Esophagus muscularis mucosa (tissue), 4 donors: ENCODE results near the gene FBXO4.

Experiments
- EP300 ChIP-seq: sonication (generic); formaldehyde crosslinking; IDR thresholded peaks from one replicate; pipeline ENCODE4 v1.6.1; 2017; ENCODE audit warnings: antibody characterized with exemption
- POLR2A ChIP-seq: fragments of 450-650 bp; IDR thresholded peaks from one replicate; pipeline ENCODE4 v1.6.1; 2017; ENCODE audit warnings: antibody characterized with exemption, moderate library complexity, mild to moderate bottlenecking, low read depth
- POLR2AphosphoS5 ChIP-seq, 2 donors: sonication (generic); formaldehyde crosslinking; IDR thresholded peaks; one replicate each; pipeline ENCODE4 v1.6.1; 2017; ENCODE audit warnings: antibody characterized with exemption in 2 of 2
- TF ChIP-seq, protein P1 (sequence below), 3 experiments: fragments of 200-600 bp in 2 of 3; fragments of 450-650 bp in 1 of 3; sonication (generic) in 2 of 3; IDR thresholded peaks; one replicate each; pipeline ENCODE4 v1.5.1; 2017 to 2019; ENCODE audit warnings: antibody characterized with exemption in 3 of 3, mild to moderate bottlenecking in 2 of 3, moderate library complexity in 1 of 3

GRCh38 chr5:41892031-41892430 is 33.0 kb upstream of the FBXO4 start:
- TF ChIP-seq, protein P1, sequence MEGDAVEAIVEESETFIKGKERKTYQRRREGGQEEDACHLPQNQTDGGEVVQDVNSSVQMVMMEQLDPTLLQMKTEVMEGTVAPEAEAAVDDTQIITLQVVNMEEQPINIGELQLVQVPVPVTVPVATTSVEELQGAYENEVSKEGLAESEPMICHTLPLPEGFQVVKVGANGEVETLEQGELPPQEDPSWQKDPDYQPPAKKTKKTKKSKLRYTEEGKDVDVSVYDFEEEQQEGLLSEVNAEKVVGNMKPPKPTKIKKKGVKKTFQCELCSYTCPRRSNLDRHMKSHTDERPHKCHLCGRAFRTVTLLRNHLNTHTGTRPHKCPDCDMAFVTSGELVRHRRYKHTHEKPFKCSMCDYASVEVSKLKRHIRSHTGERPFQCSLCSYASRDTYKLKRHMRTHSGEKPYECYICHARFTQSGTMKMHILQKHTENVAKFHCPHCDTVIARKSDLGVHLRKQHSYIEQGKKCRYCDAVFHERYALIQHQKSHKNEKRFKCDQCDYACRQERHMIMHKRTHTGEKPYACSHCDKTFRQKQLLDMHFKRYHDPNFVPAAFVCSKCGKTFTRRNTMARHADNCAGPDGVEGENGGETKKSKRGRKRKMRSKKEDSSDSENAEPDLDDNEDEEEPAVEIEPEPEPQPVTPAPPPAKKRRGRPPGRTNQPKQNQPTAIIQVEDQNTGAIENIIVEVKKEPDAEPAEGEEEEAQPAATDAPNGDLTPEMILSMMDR (IDR thresholded peaks at IDR 0.05) = no peak
- TF ChIP-seq EP300 (no peak), POLR2AphosphoS5 (IDR thresholded peaks at IDR 0.05) (no peak), POLR2A (no peak)
